H1 (cell line): ENCODE data around the gene PGM3. TPM values are rescaled to one million over a fixed set of nuclear protein-coding genes. Genes with fewer than 3 reads are reported as not detected.

Experiments used
- CTCF ChIA-PET: fragments of 300-600 bp; sonication (Branson Sonifier 250); formaldehyde crosslinking; loops from one replicate; lab custom pipeline; 2021; ENCODE audit not compliant: partially characterized antibody; lab: Charles Lee
- POLR2A ChIA-PET: fragments of 300-600 bp; sonication (Branson Sonifier 250); formaldehyde crosslinking; loops from one replicate; lab custom pipeline; 2021; ENCODE audit warnings: inconsistent platforms; ENCODE audit not compliant: partially characterized antibody; lab: Charles Lee
- DNase-seq, 2 experiments: peaks; one replicate each; pipeline versions ENCODE4 v3.0.0 to v3.0.0-alpha.2; 2010 to 2022; ENCODE audit warnings: low spot score in 2 of 2, low read depth in 1 of 2, mixed read lengths in 1 of 2
- FAIRE-seq: peaks from 2 replicates; lab custom pipeline; 2011; peaks lifted over from hg19 to GRCh38; lab: Jason Lieb, UNC
- H2AFZ ChIP-seq: 2 replicates; pipeline ENCODE4 v1.8.1; 2012; ENCODE audit warnings: low read length, inconsistent platforms
- H2AK5ac ChIP-seq: 2 replicates; pipeline ENCODE4 v1.6.1; 2013; ENCODE audit warnings: low read depth, low read length
- H2BK120ac ChIP-seq: replicated peaks from 2 replicates; pipeline ENCODE3; 2013; ENCODE audit warnings: low read depth, low read length, inconsistent platforms
- H2BK12ac ChIP-seq: 2 replicates; pipeline ENCODE4 v1.6.1; 2013; ENCODE audit warnings: low read depth, low read length
- H2BK15ac ChIP-seq: 2 replicates; pipeline ENCODE4 v1.6.1; 2013; ENCODE audit warnings: low read length
- H2BK20ac ChIP-seq: 2 replicates; pipeline ENCODE4 v1.6.1; 2013; ENCODE audit warnings: low read length
- H2BK5ac ChIP-seq: 2 replicates; pipeline ENCODE4 v1.6.1; 2013; ENCODE audit warnings: low read depth, low read length
- H3K14ac ChIP-seq: 2 replicates; pipeline ENCODE4 v1.6.1; 2013; ENCODE audit warnings: inconsistent platforms; ENCODE audit not compliant: insufficient read length
- H3K18ac ChIP-seq: 2 replicates; pipeline ENCODE4 v1.6.1; 2013; ENCODE audit warnings: low read length; ENCODE audit errors: extremely low read depth
- H3K23ac ChIP-seq: 2 replicates; pipeline ENCODE4 v1.6.1; 2013; ENCODE audit warnings: inconsistent platforms; ENCODE audit not compliant: insufficient read length
- H3K23me2 ChIP-seq: 2 replicates; pipeline ENCODE4 v1.6.1; 2013; ENCODE audit warnings: low read depth, low read length
- H3K27ac ChIP-seq: 2 replicates; pipeline ENCODE4 v1.6.1; 2011; ENCODE audit warnings: low read depth, low read length, inconsistent platforms
- H3K27me3 ChIP-seq, 4 experiments: replicated peaks in 1 of 4; 1 replicate in 1 of 4; 2 replicates in 3 of 4; pipeline versions ENCODE4 v1.6.1 to v1.8.1; 2011 to 2013; ENCODE audit warnings: low read length in 3 of 4, mild to moderate bottlenecking in 3 of 4, inconsistent platforms in 2 of 4, mixed read lengths in 2 of 4, moderate library complexity in 1 of 4; ENCODE audit not compliant: control insufficient read depth in 3 of 4, insufficient read depth in 3 of 4; ENCODE audit errors: extremely low read depth in 1 of 4
- H3K36me3 ChIP-seq, 4 experiments: 2 replicates each; pipeline versions ENCODE4 v1.6.1 to v1.8.1; 2011 to 2013; ENCODE audit warnings: mild to moderate bottlenecking in 4 of 4, low read length in 3 of 4, moderate library complexity in 2 of 4, control low read depth in 1 of 4, inconsistent platforms in 1 of 4; ENCODE audit not compliant: insufficient read depth in 4 of 4, control insufficient read depth in 2 of 4
- H3K4ac ChIP-seq: replicated peaks from 2 replicates; pipeline ENCODE3; 2013; ENCODE audit warnings: low read length, low read depth, mixed read lengths, inconsistent platforms; ENCODE audit not compliant: insufficient read length
- H3K4me1 ChIP-seq, 4 experiments: replicated peaks in 1 of 4; 1 replicate in 1 of 4; 2 replicates in 3 of 4; pipeline versions ENCODE4 v1.6.1 to v1.8.1; 2011 to 2013; ENCODE audit warnings: low read length in 3 of 4, inconsistent platforms in 2 of 4, mixed read lengths in 1 of 4; ENCODE audit not compliant: insufficient read depth in 4 of 4, control insufficient read depth in 3 of 4
- H3K4me2 ChIP-seq, 2 experiments: 2 replicates each; pipeline versions ENCODE4 v1.6.1 to v1.8.1; 2011 to 2013; ENCODE audit warnings: low read depth in 2 of 2, low read length in 2 of 2, control low read depth in 1 of 2, inconsistent platforms in 1 of 2, mild to moderate bottlenecking in 1 of 2; ENCODE audit not compliant: insufficient read depth in 1 of 2
- H3K4me3 ChIP-seq, 4 experiments: fragments of 200-600, 300-600 bp in 1 of 4; sonication (generic), shearing (Covaris generic), sonication (Bioruptor Twin) in 1 of 4; 2 replicates each; pipeline versions ENCODE4 v1.5.1 to v1.8.1; 2011 to 2016; ENCODE audit warnings: low read length in 4 of 4, low read depth in 3 of 4, control low read depth in 2 of 4, inconsistent platforms in 2 of 4, mild to moderate bottlenecking in 2 of 4, mixed read lengths in 1 of 4, moderate library complexity in 1 of 4; ENCODE audit not compliant: insufficient read depth in 2 of 4; ENCODE audit errors: extremely low read depth in 1 of 4
- H3K56ac ChIP-seq: replicated peaks from 2 replicates; pipeline ENCODE3; 2013; ENCODE audit warnings: low read depth, mild to moderate bottlenecking, mixed read lengths, low read length, inconsistent platforms; ENCODE audit not compliant: insufficient read length
- H3K79me1 ChIP-seq: 2 replicates; pipeline ENCODE4 v1.6.1; 2013; ENCODE audit warnings: low read depth, low read length, control low read depth
- H3K79me2 ChIP-seq, 2 experiments: 2 replicates each; pipeline versions ENCODE4 v1.6.1 to v1.8.1; 2012 to 2013; ENCODE audit warnings: low read length in 2 of 2, mild to moderate bottlenecking in 2 of 2, inconsistent platforms in 1 of 2; ENCODE audit not compliant: insufficient read depth in 2 of 2, control insufficient read depth in 1 of 2
- H3K9ac ChIP-seq, 4 experiments: replicated peaks in 1 of 4; 1 replicate in 1 of 4; 2 replicates in 3 of 4; pipeline versions ENCODE4 v1.6.1 to v1.8.1; 2011 to 2013; ENCODE audit warnings: low read depth in 3 of 4, low read length in 3 of 4, control low read depth in 2 of 4, mild to moderate bottlenecking in 2 of 4, moderate library complexity in 2 of 4, inconsistent platforms in 1 of 4; ENCODE audit errors: extremely low read depth in 1 of 4
- H3K9me3 ChIP-seq, 2 experiments: 2 replicates each; pipeline versions ENCODE4 v1.6.1 to v1.8.1; 2012 to 2013; ENCODE audit warnings: mild to moderate bottlenecking in 2 of 2, moderate library complexity in 2 of 2, control low read depth in 1 of 2, inconsistent platforms in 1 of 2, low read depth in 1 of 2, low read length in 1 of 2, mixed read lengths in 1 of 2; ENCODE audit not compliant: insufficient read depth in 2 of 2
- H4K20me1 ChIP-seq, 2 experiments: replicated peaks in 1 of 2; 2 replicates each; pipeline versions ENCODE3 to v1.8.1; 2011 to 2013; ENCODE audit warnings: inconsistent platforms in 2 of 2, low read length in 2 of 2, mild to moderate bottlenecking in 1 of 2; ENCODE audit not compliant: insufficient read depth in 2 of 2, control insufficient read depth in 1 of 2
- H4K5ac ChIP-seq: 2 replicates; pipeline ENCODE4 v1.6.1; 2013; ENCODE audit warnings: low read length, low read depth, mixed read lengths, inconsistent platforms; ENCODE audit not compliant: insufficient read length
- H4K8ac ChIP-seq: 2 replicates; pipeline ENCODE4 v1.8.0; 2013; ENCODE audit warnings: mild to moderate bottlenecking, moderate library complexity, low read length, inconsistent platforms; ENCODE audit not compliant: insufficient read depth; ENCODE audit errors: extremely low read depth
- H4K91ac ChIP-seq: replicated peaks from 2 replicates; pipeline ENCODE3; 2013; ENCODE audit warnings: low read length, mixed read lengths, inconsistent platforms; ENCODE audit not compliant: insufficient read length
- SP2 ChIP-seq: IDR thresholded peaks from 2 replicates; pipeline ENCODE4 v1.6.1; 2012; ENCODE audit warnings: mild to moderate bottlenecking, low read length, inconsistent platforms
- WGBS, 2 experiments: shearing (Covaris generic) in 1 of 2; methylation state at CpG; one replicate each; pipeline versions ENCODE4 v1.1.6 to v1.1.7; 2013 to 2015; ENCODE audit warnings: low lambda C conversion rate in 2 of 2, mixed read lengths in 2 of 2, inconsistent platforms in 1 of 2, low coverage in 1 of 2, missing lambda C conversion rate in 1 of 2; ENCODE audit not compliant: insufficient replicate concordance in 2 of 2, insufficient coverage in 1 of 2, insufficient read length in 1 of 2; ENCODE audit errors: extremely low coverage in 1 of 2, missing lambda C conversion rate in 1 of 2; 5-methylcytosine and 5-hydroxymethylcytosine counted together
- polyA plus RNA-seq, 7 experiments: library from polyadenylated mRNA; depleted of rRNA in 3 of 7; stranded (reverse) in 5 of 7; unstranded in 2 of 7; fragments of >200 nt in 5 of 7; fragments of 200-250 nt in 2 of 7; gene quantifications; 1 replicate in 5 of 7; 2 replicates in 1 of 7; 4 replicates in 1 of 7; pipeline versions ENCODE4 v1.2.1 to v1.2.3, GENCODE V29; 2011 to 2013; ENCODE audit warnings: missing spikeins in 2 of 7, mixed read lengths in 2 of 7
- total RNA-seq: library from RNA; stranded (reverse); fragmentation: NEBNext Ultra II Directional; extraction: Animal tissue kit (Norgen Biotek cat#: 25700); gene quantifications from 2 replicates; pipeline ENCODE4 v1.2.1, GENCODE V29; 2021
- TF ChIP-seq, protein P1 (sequence below): IDR thresholded peaks from 2 replicates; pipeline ENCODE4 v1.6.1; 2011; ENCODE audit warnings: low read length, improper control_type of control experiment

The PGM3 gene
- total and polyA plus RNA-seq, 2 of the 8 experiments (the other 6 are each of a cell fraction or from before 2014, with no cell fraction given) = 14.5 to 60.5 TPM

GRCh38 chr6:83185096-83185495 is 8.0 kb downstream of the PGM3 start:
- Histone ChIP-seq H4K5ac (no peak overlapping the region), H3K4ac (no peak overlapping the region), H3K27ac (no peak overlapping the region), H3K4me3 (no peak overlapping the region), H3K9ac (no peak overlapping the region), H3K18ac (no peak overlapping the region), H3K79me2 (peaks cover 0 to 3% of the 10 kb centered on the region in 2 experiments; a peak in 2 of 4 replicates), H2BK20ac (no peak overlapping the region), H3K56ac (no peak overlapping the region), H3K9me3 (no peaks in the 10 kb centered on the region), H3K14ac (no peak overlapping the region), H3K79me1 (no peaks in the 10 kb centered on the region), H3K27me3 (no peaks in the 10 kb centered on the region), H4K20me1 (peaks cover 5 to 6% of the 10 kb centered on the region in 2 experiments), H2BK5ac (no peak overlapping the region), H2BK120ac (no peak overlapping the region), H2AFZ (no peak overlapping the region), H3K4me1 (peaks cover 0 to 2% (median 0%) of the 10 kb centered on the region in 4 experiments; a peak in 1 of 7 replicates), H4K8ac (no peak overlapping the region; the same call in 1 of the 2 replicates), H3K4me2 (no peak overlapping the region), H2BK12ac (no peak overlapping the region), H3K23ac (no peak overlapping the region), H2AK5ac (no peak overlapping the region), H3K23me2 (no peaks in the 10 kb centered on the region), H4K91ac (no peak overlapping the region), H2BK15ac (no peak overlapping the region), H3K36me3 (peaks cover 6 to 87% (median 36%) of the 10 kb centered on the region in 4 experiments)
- ChIA-PET POLR2A (no interaction called here), CTCF (interaction anchor here (1.1 kb wide), 1 partner anchor 329 kb away, joined by 3 read pairs; no protein-coding TSS in a partner anchor)
- FAIRE-seq (no peak), DNase-seq (no peak)
- 92% methylated on average over 2 of the region's 2 CpGs; no CpG with 5 or more reads in 1 of the 2 experiments for WGBS, 2 experiments
- no peak for TF ChIP-seq SP2
- TF ChIP-seq, protein P1, sequence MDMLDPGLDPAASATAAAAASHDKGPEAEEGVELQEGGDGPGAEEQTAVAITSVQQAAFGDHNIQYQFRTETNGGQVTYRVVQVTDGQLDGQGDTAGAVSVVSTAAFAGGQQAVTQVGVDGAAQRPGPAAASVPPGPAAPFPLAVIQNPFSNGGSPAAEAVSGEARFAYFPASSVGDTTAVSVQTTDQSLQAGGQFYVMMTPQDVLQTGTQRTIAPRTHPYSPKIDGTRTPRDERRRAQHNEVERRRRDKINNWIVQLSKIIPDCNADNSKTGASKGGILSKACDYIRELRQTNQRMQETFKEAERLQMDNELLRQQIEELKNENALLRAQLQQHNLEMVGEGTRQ = no peak
